ENCODE measurements around the gene PTPRC.

Gene PTPRC

DNA sequence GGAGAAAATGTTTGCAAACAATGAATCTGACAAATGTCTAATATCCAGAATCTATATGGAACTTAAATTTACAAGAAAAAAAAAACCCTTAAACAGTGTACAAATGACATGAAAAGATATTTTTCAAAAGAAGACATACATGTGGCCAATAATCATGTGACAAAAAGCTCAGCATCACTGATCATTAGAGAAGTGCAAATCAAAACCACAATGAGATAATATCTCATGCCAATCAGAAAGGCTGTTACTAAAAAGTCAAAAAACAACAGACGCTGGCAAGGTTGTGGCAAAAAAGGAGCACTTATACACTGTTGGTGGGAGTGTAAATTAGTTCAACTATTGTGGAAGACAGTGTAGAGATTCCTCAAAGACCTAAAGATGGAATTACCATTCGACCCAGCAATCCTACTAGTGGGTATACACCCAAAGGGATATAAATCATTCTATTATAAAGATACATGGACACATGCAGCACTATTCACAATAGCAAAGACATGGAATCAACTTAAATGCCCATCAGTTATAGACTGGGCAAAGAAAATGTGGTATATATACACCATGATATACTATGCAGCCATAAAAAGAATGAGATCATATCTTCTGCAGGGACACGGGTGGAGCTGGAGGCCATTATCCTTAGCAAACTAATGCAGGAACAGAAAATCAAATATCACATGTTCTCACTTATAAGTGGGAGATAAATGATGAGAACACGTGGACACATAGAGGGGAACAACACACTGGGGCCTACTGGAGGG, 123.2 kb downstream of the PTPRC start:
- no peak for DNase-seq (ENCODE audit: low spot score)

DNA sequence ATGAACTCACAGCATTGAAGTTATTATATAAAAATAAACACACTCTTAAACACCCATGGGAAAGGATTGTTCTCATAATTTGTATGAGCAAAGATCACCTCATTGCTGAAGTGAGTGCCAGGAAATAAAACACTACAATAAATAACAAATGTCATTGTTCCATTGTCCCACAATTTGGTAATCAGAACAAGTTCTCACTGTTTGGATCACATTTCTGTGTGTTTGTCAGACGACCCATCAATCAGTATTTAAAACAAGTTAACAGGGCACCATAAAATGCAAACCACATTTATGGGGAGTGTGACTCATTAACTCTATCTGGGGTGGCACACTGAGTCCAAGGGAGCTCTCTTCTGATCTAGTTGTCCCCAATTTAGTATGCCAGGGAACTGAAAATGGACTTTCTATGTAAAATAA, 124.5 kb downstream of the PTPRC start:
- DNase-seq (ENCODE audit: low spot score): no peak

DNA sequence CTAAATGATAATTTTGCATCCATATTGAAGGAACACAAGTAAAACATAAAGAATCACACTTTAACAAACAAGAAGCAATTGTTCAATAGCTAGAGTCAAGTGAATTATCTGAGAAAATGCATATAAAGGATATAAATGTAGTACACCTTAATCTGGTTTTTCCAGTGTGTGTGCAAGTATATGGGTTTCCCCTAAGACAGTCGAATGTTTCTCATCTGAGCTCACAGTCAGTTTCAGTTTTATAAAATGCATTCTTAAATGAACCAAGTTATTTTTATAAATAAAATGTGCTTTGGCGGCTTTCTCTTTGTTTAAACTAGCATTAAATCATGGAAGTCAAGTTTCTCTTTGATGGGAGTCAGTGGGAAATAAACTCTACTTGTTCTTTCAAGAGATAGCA, 125.9 kb downstream of the PTPRC start:
- DNase-seq (ENCODE audit: low spot score): no peak

- DNase-seq (ENCODE audit: low spot score): no peak
Observed at GRCh38 chr1:198765416-198765815, 126.6 kb downstream of the PTPRC start.

DNA sequence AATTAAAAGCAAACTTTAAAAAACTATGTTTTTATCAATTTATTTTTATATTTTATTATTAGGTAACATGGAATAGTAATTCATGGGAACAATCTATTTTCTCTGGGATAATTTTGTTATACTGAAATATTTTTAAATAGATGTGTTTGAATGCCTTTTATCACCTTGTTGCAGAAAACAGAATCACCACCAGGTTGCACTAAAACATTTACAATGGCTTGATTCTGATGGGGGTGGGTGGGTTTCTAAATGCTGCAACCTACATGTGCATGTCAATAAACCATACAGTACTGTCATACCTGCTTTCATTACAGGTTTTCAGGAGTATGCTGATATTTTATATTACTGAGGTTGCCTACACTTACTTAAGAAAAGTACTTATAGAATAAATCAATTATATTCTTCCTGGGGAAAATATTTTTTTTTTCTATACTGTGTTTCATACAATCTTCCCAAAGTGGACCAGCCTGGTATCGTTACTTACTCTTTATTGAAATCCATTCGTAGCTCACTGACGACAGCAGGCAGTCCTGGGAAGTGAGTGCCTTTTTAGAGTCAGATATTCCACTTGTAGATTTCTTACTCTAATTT, 132.8 kb downstream of the PTPRC start:
- peak; percentile 52 for DNase-seq (ENCODE audit: low spot score)

DNA sequence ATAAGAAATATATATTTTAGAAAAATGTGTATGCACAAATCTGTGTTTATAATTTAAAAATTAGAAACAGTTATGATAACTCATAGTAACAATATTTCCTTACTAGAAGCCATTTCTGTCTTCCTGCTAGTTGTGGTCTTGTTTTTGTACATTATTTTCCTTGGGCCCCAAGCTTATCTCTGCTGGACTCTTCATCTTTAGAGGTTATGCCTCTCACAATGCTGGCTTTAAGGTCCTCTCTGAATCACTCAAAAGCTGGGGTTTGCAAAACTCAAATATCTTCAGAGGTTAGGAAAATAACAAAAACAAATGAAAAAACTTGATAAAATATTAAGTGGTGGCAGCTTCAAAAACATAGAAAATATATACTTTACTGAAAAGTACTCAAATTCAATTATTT, 133.8 kb downstream of the PTPRC start:
- DNase-seq (ENCODE audit: low spot score): no peak

GRCh38 chr1:198773030-198773429, 134.2 kb downstream of the PTPRC start:
- no peak for DNase-seq (ENCODE audit: low spot score)

DNA sequence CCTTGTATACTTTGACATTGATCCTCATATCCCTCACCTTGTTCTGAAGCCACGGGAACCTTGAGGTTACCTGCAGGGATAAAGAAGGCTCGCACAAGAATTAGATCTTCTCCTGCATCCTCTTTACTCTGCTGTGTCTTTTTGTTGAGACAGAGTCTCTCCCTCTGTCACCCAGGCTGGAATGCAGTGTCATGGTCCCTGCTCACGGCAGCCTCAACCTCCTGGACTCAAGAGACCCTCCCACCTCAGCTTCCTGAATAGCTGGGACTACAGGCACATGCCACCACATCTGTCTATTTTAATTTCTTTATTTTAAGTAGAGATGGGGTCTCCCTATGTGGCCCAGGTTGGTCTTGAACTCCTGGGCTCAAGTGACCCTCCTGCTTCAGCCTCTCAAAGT, 134.7 kb downstream of the PTPRC start:
- DNase-seq (ENCODE audit: low spot score): no peak

GRCh38 chr1:198774421-198774820, 135.6 kb downstream of the PTPRC start:
- no peak for DNase-seq (ENCODE audit: low spot score)

GRCh38 chr1:198775606-198776005, 136.8 kb downstream of the PTPRC start:
- no peak for DNase-seq (ENCODE audit: low spot score)

GRCh38 chr1:198776602-198777029, 137.8 kb downstream of the PTPRC start:
- DNase-seq (ENCODE audit: low spot score): no peak

- DNase-seq (ENCODE audit: low spot score): no peak
Observed at GRCh38 chr1:198778049-198778448, 139.2 kb downstream of the PTPRC start.

- DNase-seq (ENCODE audit: low spot score): no peak
Observed at GRCh38 chr1:198780376-198780775, 141.5 kb downstream of the PTPRC start.

- DNase-seq (ENCODE audit: low spot score): no peak
Observed at GRCh38 chr1:198788561-198789064, 149.8 kb downstream of the PTPRC start.

DNA sequence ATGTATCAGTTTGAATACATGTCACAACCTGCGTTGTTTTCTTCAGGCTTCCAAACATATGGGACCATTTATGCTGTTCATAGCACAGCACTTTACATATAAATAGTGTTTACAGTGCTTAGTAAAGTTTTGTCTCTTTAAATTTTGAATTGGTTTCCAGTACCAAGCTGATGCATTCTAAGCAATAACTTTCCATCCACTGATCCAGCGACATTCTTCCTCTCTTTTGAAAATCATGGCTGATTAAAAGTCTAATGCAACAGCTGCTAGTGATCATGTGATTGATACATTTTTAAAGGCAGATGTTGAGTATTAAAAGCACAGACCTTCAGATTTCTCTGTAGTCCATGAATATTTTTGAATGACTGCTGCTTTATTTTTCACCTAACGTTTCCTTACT, 154.9 kb downstream of the PTPRC start:
- no peak for DNase-seq (ENCODE audit: low spot score)

- peak; percentile 28 for DNase-seq (ENCODE audit: low spot score)
Observed at GRCh38 chr1:198794498-198794897, 155.7 kb downstream of the PTPRC start.

DNA sequence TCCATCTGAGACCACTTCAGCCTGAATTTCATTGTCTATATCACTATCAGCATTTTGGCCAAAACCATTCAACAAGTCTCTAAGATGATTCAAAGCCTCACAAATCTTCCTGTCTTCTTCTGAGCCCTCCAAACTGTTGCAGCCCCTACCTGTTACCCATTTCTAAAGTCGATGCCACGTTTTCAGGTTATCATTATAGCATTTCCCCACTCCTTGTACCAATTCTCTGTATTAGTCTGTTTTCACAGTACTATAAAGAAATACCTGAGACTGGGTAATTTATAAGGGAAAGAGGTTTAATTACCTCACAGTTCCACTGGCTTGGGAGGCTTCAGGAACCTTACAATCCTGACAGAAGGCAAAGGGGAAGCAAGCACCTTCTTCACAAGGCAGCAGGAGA, 158.8 kb downstream of the PTPRC start:
- no peak for DNase-seq (ENCODE audit: low spot score)

- DNase-seq (ENCODE audit: low spot score): no peak
Observed at GRCh38 chr1:198798923-198799386, 160.1 kb downstream of the PTPRC start.

DNA sequence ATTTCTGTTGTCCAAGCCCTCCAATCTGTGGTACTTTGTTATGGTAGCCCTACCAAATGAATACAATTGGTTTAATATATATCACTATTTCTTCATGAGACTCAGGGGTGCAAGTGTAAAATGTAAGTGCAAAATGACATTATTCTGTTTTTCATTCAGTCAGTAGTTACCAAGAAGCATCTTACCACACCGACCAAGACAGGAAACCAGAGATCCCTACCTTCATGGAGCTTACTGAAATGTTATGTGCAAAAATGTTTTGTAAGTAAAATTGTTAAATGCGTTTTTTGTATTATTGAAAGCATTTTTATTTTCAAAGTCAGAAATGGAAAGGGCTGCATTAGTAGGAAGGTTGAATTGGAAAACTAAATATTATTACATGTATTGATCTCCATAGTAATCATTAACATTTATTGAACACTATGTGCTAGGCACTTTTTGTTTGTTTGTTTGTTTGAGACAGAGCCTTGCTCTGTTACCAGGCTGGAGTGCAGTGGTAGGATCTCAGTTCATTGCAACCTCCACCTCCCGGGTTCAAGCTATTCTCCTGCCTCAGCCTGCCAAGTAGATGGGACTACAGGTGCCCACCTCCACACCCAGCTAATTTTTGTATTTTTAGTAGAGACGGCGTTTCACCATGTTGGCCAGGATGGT, 166.8 kb downstream of the PTPRC start:
- no peak for DNase-seq (ENCODE audit: low spot score)

DNA sequence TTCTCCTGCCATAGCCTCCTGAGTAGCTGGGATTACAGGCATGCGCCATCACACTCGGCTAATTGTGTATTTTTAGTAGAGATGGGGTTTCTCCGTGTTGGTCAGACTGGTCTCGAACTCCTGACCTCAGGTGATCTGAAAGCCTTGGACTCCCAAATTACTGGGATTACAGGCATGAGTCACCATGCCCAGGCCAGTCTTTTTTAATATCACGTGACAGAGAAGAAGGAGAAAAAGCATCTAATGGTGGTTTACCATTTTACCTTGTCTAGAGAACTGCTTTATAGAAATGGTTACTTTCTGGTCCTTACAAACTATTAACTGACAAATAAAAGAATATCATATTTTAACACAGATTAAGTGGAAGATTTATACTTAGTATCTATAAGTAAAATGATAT, 168.0 kb downstream of the PTPRC start:
- DNase-seq (ENCODE audit: low spot score): no peak
